GM06990 (cell line): ENCODE results near the gene TPGS1.

Source experiments
- DNase-seq: peaks from one replicate; pipeline ENCODE4 v3.0.0-alpha.2; 2011; ENCODE audit not compliant: insufficient read length; ENCODE audit errors: extremely low read depth
- H3K27me3 ChIP-seq: replicated peaks from 2 replicates; pipeline ENCODE4 v1.6.0; 2011; ENCODE audit warnings: low read length; ENCODE audit not compliant: control insufficient read depth, insufficient read depth
- H3K36me3 ChIP-seq: 2 replicates; pipeline ENCODE4 v1.5.1; 2011; ENCODE audit warnings: low read length; ENCODE audit not compliant: control insufficient read depth, insufficient read depth
- H3K4me3 ChIP-seq: replicated peaks from 2 replicates; pipeline ENCODE4 v1.5.1; 2011; ENCODE audit warnings: low read depth, mild to moderate bottlenecking, control low read depth, low read length
- TF ChIP-seq, protein P1 (sequence below): IDR thresholded peaks from 2 replicates; pipeline ENCODE4 v1.5.1; 2011; ENCODE audit warnings: low read length, control low read depth, mild to moderate bottlenecking, inconsistent platforms; ENCODE audit not compliant: insufficient read depth, poor library complexity, severe bottlenecking

Gene TPGS1

DNA sequence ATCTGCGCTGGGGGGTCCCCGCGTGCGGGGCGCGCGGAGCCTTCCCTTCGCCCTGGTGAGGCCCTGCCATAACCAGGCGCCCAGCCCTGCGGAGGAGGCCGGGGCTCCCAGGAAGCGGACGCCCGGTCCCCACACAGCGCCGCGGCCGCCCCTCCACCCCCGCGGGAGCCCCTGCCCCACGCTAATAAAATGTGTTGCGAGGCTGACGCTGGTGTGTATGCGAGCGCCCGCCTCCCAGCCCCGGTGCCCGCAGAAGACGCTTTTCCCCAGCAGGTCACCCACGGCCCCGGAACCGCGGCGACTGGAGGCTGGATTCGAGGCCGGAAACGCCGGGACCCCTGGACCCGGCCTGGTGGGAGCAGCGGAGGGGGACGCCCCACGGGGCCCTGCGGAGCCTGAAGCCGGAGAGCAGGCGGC is 12.2 kb downstream of the TPGS1 start:
- H3K4me3 ChIP-seq: no peak overlapping the region
- no peaks in the 10 kb centered on the region for H3K27me3 ChIP-seq
- no peaks in the 10 kb centered on the region for H3K36me3 ChIP-seq
- no peak for DNase-seq
- TF ChIP-seq, protein P1, sequence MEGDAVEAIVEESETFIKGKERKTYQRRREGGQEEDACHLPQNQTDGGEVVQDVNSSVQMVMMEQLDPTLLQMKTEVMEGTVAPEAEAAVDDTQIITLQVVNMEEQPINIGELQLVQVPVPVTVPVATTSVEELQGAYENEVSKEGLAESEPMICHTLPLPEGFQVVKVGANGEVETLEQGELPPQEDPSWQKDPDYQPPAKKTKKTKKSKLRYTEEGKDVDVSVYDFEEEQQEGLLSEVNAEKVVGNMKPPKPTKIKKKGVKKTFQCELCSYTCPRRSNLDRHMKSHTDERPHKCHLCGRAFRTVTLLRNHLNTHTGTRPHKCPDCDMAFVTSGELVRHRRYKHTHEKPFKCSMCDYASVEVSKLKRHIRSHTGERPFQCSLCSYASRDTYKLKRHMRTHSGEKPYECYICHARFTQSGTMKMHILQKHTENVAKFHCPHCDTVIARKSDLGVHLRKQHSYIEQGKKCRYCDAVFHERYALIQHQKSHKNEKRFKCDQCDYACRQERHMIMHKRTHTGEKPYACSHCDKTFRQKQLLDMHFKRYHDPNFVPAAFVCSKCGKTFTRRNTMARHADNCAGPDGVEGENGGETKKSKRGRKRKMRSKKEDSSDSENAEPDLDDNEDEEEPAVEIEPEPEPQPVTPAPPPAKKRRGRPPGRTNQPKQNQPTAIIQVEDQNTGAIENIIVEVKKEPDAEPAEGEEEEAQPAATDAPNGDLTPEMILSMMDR: no peak

DNA sequence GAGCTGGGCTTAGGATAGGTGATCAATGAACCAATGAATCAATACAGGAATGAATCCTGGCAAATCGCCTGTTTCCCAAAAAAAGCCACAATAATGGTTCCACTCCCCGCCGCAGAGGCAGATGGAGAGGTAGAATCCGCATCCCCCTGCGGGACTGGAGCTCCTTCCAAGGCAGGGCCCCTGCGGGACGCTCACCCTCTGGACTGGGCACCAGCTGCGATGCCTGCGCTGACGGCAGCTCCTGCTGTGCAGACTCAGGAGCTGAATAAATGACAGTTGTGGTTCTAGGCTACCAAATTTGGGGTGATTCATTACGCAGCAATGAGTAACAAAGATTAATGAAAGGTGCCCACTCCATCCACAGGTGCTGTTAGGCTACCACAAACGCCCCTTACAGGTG is 15.4 kb downstream of the TPGS1 start:
- H3K4me3 ChIP-seq: no peak overlapping the region
- H3K27me3 ChIP-seq: no peaks in the 10 kb centered on the region; the same call in 1 of the 2 replicates
- H3K36me3 ChIP-seq: no peaks in the 10 kb centered on the region
- DNase-seq: no peak
- TF ChIP-seq, protein P1: no peak

DNA sequence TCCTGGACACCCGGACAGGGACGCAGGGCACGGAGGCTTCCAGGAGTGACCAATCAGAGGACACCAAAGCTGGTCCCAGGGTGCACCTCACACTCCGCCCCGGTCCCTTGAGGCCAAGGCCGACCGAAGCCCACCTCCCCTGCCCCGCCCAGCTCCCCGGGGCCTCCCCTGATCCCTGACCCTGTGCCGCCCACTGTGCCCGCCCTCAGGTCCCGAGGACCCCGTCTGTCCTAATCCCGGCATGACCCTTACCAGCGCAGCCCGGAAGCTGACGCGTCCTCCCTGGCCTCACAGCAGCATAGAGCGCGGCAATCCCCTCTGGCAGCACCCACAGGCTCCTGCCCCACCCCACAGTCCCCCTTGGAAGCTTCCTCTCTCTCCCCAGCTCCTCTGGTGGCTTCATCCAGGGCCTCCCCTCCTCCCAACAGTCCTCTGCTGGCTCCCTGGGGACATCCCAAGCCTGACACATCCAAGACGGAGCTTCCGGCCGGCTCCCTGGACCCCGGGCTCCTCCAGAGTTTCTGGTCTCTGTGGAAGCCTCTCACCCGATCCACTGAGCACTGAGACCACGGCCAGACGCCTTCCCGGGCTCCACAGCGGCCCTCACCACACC is 16.9 kb downstream of the TPGS1 start:
- Histone ChIP-seq H3K27me3 (no peaks in the 10 kb centered on the region; the same call in 1 of the 2 replicates), H3K36me3 (no peaks in the 10 kb centered on the region), H3K4me3 (no peak overlapping the region)
- TF ChIP-seq, protein P1: no peak
- no peak for DNase-seq

DNA sequence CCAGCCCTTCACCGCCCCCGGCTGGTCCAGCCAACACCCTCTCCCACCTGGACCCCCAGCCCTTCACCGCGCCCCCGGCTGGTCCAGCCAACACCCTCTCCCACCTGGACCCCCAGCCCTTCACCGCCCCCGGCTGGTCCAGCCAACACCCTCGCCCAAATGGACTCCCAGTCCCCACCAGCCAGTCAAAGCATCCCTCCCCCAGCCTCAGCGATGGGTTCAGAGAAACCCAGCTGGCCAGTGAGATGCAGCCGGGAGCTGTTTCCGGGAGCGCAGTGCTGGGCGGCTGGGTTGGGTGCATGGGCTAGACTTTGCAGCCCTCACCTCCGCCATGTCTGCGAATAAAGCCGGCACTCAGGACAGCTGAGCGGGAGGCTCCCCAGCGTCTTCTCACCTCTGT is 17.7 kb downstream of the TPGS1 start:
- no peak for DNase-seq
- TF ChIP-seq, protein P1: no peak
- Histone ChIP-seq H3K27me3 (no peaks in the 10 kb centered on the region; the same call in 1 of the 2 replicates), H3K4me3 (no peak overlapping the region), H3K36me3 (no peaks in the 10 kb centered on the region)

DNA sequence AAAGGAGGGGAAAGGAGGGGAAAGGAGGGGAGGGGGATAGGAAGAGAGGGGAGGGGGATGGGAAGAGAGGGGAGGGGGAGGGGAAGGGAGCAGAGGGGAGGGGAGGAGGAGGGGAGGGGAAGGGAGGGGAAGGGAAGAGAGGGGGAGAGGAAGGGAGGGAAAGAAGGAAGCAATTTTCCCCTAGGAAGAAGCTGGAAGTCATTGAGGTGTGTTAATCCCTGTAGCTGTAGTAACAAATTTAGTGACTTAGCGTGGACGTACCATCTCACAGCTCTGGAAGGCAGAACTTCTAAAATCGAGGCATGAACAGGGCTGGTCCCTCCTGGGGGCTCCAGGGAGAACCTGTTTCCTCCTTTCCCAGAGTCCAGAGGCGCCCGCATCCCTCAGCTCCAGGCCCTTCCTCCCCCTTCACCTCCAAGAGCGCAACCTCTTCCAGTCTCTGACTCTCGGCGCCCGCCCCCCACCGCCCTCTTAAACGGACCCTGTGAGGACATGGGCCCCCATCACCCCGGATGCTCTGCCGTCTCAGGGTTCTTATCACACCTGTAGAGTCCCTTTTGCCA is 18.6 kb downstream of the TPGS1 start:
- no peaks in the 10 kb centered on the region for H3K36me3 ChIP-seq
- no peak overlapping the region for H3K4me3 ChIP-seq
- TF ChIP-seq, protein P1: no peak
- H3K27me3 ChIP-seq: no peaks in the 10 kb centered on the region; the same call in 1 of the 2 replicates
- no peak for DNase-seq
